ENCODE data around the gene GANAB.
"Not testable (repeated sequence)": the region's sequence is repeated elsewhere in the genome, so short reads cannot be mapped to it uniquely, and the experiment has no call there.

Gene GANAB

GRCh38 chr11:62599069-62599696 is 47.2 kb downstream of the GANAB start:
- no peaks in the 10 kb centered on the region for H3K9me3 Mint-ChIP-seq
- CTCF ChIA-PET = interaction anchor here (0.8 kb wide), 1 partner anchor 176 kb away, joined by 4 read pairs; no protein-coding TSS in a partner anchor
- H3K27me3 Mint-ChIP-seq = no peaks in the 10 kb centered on the region
- peak; percentile 98 for DNase-seq
- peaks cover 65% of the 10 kb centered on the region for H3K4me1 Mint-ChIP-seq
- peaks cover 79% of the 10 kb centered on the region for H3K36me3 Mint-ChIP-seq
- H3K27ac Mint-ChIP-seq = peak overlapping the region; percentile 96
- H3K4me3 Mint-ChIP-seq = peak overlapping the region; percentile 87

DNA sequence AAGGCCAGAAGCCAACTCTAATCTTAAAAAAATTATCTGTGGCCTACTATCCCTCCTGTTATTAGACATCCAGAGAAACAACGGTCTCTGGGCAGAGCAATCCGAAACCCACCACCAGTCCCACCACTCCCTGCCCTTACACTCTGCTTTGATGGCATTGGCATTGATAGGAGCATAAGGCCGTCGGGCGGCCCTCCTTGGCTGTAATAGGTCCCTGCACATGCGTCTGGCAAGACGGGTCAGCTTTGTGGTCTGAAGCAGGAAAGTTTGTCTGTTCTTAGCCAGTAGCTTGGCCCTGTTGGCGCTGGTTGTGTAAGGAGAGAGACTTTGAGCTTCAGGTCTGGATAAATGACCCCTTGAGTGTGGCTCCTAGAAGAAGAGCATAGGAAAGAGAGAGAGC is 51.3 kb downstream of the GANAB start:
- H3K9me3 Mint-ChIP-seq = no peaks in the 10 kb centered on the region
- CTCF ChIA-PET = interaction anchor here (0.5 to 5.6 kb wide), 4 partner anchors 16 to 170 kb away, joined by 3 to 44 read pairs (median 10); partner anchors contain the start of genes EML3 and ROM1
- H3K27ac Mint-ChIP-seq = no peak overlapping the region
- no peak overlapping the region for H3K4me3 Mint-ChIP-seq
- no peak for DNase-seq
- H3K4me1 Mint-ChIP-seq = peaks cover 76% of the 10 kb centered on the region
- H3K27me3 Mint-ChIP-seq = no peaks in the 10 kb centered on the region
- peaks cover 75% of the 10 kb centered on the region for H3K36me3 Mint-ChIP-seq

DNA sequence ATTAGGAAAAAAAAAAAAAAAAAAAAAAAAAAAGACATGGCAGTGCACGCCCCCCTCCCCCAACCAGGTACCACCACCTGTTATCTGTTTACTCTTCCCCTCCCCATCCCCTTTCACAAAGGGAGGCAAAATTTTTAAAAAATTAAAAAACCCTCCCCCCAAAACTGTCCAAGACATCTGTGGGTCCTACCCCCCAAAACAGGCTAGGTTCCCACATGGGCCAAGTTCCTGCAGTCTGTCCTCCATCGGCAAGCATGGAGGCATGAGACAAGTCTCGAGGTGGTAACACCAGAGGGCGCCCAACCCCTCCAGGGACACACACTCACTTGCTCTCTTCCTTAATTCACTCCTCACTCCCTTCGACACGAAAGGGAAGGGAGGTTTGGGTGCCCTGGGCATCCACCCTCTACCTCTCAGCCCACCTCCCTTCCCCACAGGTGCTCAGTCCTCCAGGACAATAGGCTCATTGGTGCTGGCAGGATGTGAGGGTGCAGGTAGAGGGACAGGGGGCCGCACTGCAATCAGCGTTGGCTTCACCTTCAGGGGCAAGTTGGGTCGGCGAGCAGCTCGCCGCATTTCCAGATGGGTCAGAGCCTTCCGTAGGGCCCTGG is 52.9 kb downstream of the GANAB start:
- Mint-ChIP-seq H3K27me3 (no peaks in the 10 kb centered on the region), H3K4me3 (peak overlapping the region; percentile 71), H3K4me1 (peaks cover 72% of the 10 kb centered on the region), H3K27ac (peak overlapping the region; percentile 92), H3K36me3 (peaks cover 59% of the 10 kb centered on the region), H3K9me3 (no peaks in the 10 kb centered on the region)
- CTCF ChIA-PET = interaction anchor here (0.7 to 5.6 kb wide), 18 partner anchors 10 to 198 kb away, joined by 3 to 44 read pairs (median 4); partner anchors contain the start of genes C11orf98, CSKMT, EML3 and GANAB
- peak; percentile 91 for DNase-seq

- Mint-ChIP-seq H3K27me3 (no peaks in the 10 kb centered on the region), H3K4me3 (peak overlapping the region; percentile 45), H3K27ac (peak overlapping the region; percentile 98), H3K9me3 (no peaks in the 10 kb centered on the region), H3K36me3 (peaks cover 54% of the 10 kb centered on the region), H3K4me1 (peaks cover 66% of the 10 kb centered on the region)
- no peak for DNase-seq
- CTCF ChIA-PET = interaction anchor here (0.8 to 5.6 kb wide), 20 partner anchors 8 to 198 kb away, joined by 3 to 44 read pairs (median 6); partner anchors contain the start of genes C11orf98, CSKMT, EEF1G and EML3
These were observed 53.4 kb downstream of the GANAB start for GRCh38 chr11:62592989-62593421.

GRCh38 chr11:62592146-62592815 is 54.1 kb downstream of the GANAB start:
- Mint-ChIP-seq H3K27ac (peak overlapping the region; percentile 98), H3K9me3 (no peaks in the 10 kb centered on the region), H3K27me3 (no peaks in the 10 kb centered on the region), H3K36me3 (peaks cover 50% of the 10 kb centered on the region), H3K4me1 (peaks cover 59% of the 10 kb centered on the region), H3K4me3 (peak overlapping the region; percentile 100)
- CTCF ChIA-PET = interaction anchor here (0.7 to 5.6 kb wide), 30 partner anchors 9 to 279 kb away, joined by 3 to 44 read pairs (median 4); partner anchors contain the start of genes C11orf98, CSKMT, EEF1G and EML3
- DNase-seq = no peak

DNA sequence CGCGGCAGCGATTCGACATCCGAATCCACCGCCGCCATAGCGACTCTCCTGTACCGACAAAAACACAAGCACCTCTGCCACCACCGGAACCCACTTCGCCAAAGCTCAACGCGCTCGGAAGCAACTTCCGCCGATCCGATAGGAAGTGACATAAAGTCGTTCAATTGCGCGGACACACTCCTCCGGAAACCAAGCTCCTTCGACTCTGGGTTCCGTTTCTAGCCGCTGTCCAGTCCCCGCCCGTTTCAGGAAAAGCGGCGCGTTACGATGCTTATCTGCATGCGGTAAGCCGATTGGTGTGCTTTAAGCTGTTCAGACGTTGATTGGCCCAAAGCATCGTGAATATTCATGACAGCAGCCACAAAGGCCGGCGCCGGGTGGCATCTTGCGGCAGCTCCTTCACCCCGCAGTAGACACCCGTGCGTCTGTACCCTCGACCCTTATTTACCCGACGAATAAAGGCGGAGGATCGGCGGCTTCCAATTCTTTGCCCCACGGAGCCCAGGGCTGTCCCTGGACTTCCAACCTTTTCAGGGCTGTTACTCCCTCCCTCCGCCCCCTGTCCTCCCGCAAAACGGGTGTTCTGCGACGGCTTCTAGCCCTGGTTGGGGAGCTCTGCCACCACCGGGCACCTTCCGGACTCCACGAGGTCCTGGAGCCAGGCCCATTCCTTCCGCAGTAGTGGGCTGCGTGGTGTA is 54.8 kb downstream of the GANAB start, which contains the start of gene TUT1:
Gene TUT1 (minus strand): TSS at position 76 of the 698 bp plus-strand sequence. CDS start 38 bp downstream, at position 38.
- Mint-ChIP-seq H3K27ac (peak within 1 kb of the TSS; percentile 98), H3K36me3 (peaks cover 49% of the 10 kb centered on the region), H3K27me3 (no peaks in the 10 kb centered on the region), H3K4me3 (peak within 1 kb of the TSS; percentile 100), H3K4me1 (peaks cover 56% of the 10 kb centered on the region), H3K9me3 (no peaks in the 10 kb centered on the region)
- CTCF ChIA-PET = interaction anchor here (0.7 to 5.6 kb wide), 25 partner anchors 10 to 279 kb away, joined by 3 to 44 read pairs (median 4); partner anchors contain the start of genes C11orf98, CSKMT, EEF1G and EML3
- DNase-seq = peak; percentile 98

DNA sequence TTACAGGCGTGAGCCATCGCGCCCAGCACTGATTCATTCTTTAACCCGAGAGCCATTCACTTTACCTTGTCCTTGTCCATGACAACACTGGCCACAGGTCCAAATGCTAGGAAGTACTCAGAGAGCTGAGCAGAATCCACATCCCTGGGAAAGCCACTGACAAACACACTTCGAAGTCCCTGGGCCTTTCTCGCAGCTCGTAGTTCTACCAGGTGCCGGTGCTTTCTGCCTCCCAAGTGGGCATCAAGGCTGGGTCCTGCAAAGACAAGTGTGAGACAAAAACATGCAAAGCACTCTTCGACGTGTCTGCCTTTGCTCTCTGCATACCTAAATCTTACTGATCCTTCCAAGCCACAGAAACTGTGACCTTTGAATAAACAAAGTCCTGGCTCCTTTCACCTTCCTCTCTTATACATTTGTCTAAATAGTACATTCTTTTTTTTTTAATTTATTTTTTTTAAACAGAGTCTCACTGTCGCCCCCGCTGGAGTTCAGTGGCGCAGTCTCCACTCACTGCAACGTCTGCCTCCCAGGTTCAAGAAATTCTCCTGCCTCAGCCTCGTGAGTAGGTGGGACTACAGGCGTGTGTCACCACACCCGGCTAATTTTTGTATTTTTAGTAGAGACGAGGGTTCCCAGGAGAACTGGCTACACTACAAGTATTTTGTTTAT is 57.3 kb downstream of the GANAB start:
- H3K27me3 Mint-ChIP-seq = no peaks in the 10 kb centered on the region
- H3K4me1 Mint-ChIP-seq = peaks cover 41% of the 10 kb centered on the region
- H3K9me3 Mint-ChIP-seq = no peaks in the 10 kb centered on the region
- CTCF ChIA-PET = interaction anchor here (0.9 kb wide), 2 partner anchors 46 to 164 kb away, joined by 3 read pairs; no protein-coding TSS in a partner anchor
- H3K4me3 Mint-ChIP-seq = peak overlapping the region; percentile 100
- DNase-seq = peak; percentile 53
- H3K36me3 Mint-ChIP-seq = peaks cover 32% of the 10 kb centered on the region
- H3K27ac Mint-ChIP-seq = peak overlapping the region; percentile 55

- H3K9me3 Mint-ChIP-seq, DNase-seq, H3K27me3 Mint-ChIP-seq, H3K4me3 Mint-ChIP-seq, H3K27ac Mint-ChIP-seq: not testable (repeated sequence)
- CTCF ChIA-PET = interaction anchor here (1.8 kb wide), 1 partner anchor 109 kb away, joined by 4 read pairs; no protein-coding TSS in a partner anchor
- Mint-ChIP-seq H3K4me1 (peaks cover 14% of the 10 kb centered on the region), H3K36me3 (peaks cover 26% of the 10 kb centered on the region)
These were observed 61.1 kb downstream of the GANAB start for GRCh38 chr11:62585356-62585755.

- peaks cover 27% of the 10 kb centered on the region for H3K36me3 Mint-ChIP-seq
- H3K4me1 Mint-ChIP-seq, H3K4me3 Mint-ChIP-seq, DNase-seq, H3K9me3 Mint-ChIP-seq, H3K27ac Mint-ChIP-seq, H3K27me3 Mint-ChIP-seq, CTCF ChIA-PET: not testable (repeated sequence)
These were observed 64.7 kb downstream of the GANAB start for GRCh38 chr11:62581735-62582134.

DNA sequence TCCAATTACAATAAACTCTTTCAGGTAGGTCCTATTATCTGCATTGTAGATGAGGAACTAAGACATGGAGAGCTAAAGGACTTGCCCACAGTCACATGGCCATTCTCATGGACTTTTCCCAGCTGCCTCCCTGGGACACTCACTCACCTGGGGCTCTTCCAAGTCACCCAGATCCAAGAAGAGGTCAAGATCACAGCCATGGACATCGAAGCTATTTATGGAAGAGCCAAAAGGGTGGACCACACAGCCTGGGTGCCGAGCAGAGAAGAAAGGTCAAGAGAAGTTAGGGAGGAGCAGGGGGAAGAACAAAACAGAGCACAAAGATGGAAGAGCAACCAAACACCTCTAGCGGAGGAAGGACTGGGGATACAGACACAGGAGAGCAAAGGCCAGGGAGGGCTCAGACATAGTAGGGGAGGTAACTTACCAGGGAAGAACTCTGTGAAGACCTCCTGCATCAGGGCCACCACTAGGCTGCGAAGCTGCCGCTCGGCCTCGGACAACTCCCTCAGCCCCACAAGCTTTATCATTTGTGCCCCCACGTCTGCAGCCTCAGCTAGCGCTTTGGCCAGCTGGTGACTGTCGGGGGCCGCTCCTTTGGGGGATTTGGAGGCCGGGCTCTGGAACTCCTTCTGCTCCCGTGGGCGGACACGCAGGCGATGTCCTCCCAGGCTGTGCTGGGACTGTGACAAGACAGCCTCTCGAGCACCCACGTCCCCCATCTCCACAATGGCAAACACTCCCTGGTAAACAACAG is 65.3 kb downstream of the GANAB start:
- Mint-ChIP-seq H3K36me3 (peaks cover 30% of the 10 kb centered on the region), H3K4me1 (peaks cover 6% of the 10 kb centered on the region), H3K4me3 (no peak overlapping the region), H3K9me3 (no peaks in the 10 kb centered on the region), H3K27ac (no peak overlapping the region), H3K27me3 (no peaks in the 10 kb centered on the region)
- CTCF ChIA-PET = interaction anchor here (1.0 to 1.4 kb wide), 2 partner anchors 10 to 156 kb away, joined by 3 to 6 read pairs; partner anchors contain the start of gene TUT1
- no peak for DNase-seq

DNA sequence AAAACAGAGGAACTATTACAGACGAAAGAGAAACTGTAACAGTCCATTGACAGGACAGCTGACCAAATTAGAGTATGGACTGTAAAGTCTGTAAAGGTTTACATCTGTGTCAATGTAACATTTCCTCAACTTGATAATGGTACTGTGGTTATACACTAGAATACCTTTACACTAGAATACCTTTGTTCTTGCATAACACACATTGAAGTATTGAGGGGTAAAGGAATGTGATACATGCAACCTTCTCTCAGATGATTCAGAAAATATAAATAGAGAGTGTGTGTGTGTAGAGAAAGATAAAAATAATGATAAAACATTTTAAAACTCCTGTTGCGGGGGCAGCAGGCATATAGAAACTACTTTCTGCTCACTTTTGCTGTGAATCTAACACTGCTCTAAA is 67.2 kb downstream of the GANAB start:
- CTCF ChIA-PET = interaction anchor here (1.0 to 1.1 kb wide), 2 partner anchors 13 to 18 kb away, joined by 3 read pairs; no protein-coding TSS in a partner anchor
- no peak for DNase-seq
- H3K4me3 Mint-ChIP-seq = no peak overlapping the region
- H3K9me3 Mint-ChIP-seq = no peaks in the 10 kb centered on the region
- H3K4me1 Mint-ChIP-seq = peaks cover 21% of the 10 kb centered on the region
- H3K27me3 Mint-ChIP-seq = no peaks in the 10 kb centered on the region
- peaks cover 32% of the 10 kb centered on the region for H3K36me3 Mint-ChIP-seq
- no peak overlapping the region for H3K27ac Mint-ChIP-seq

- CTCF ChIA-PET = interaction anchor here (1.0 to 1.1 kb wide), 2 partner anchors 14 to 18 kb away, joined by 3 read pairs; no protein-coding TSS in a partner anchor
- Mint-ChIP-seq H3K27ac (no peak overlapping the region), H3K27me3 (no peaks in the 10 kb centered on the region), H3K9me3 (no peaks in the 10 kb centered on the region), H3K4me3 (no peak overlapping the region), H3K36me3 (peaks cover 31% of the 10 kb centered on the region), H3K4me1 (peaks cover 21% of the 10 kb centered on the region)
- no peak for DNase-seq
These were observed 67.9 kb downstream of the GANAB start for GRCh38 chr11:62578541-62578940.

Data from activated naive CD4-positive, alpha-beta T cell treated with anti-CD3 and anti-CD28 coated beads, Interleukin-2, amount 10 ng/mL, durations not matched to agents 7 days and 5 days (primary cell).